GM12873 (cell line): ENCODE data around the gene CXCR6.

ENCODE experiments used
- TF ChIP-seq, protein P1 (sequence below): IDR thresholded peaks from 2 replicates; pipeline ENCODE4 v1.5.1; 2012; ENCODE audit warnings: low read depth, mild to moderate bottlenecking, moderate library complexity, low read length, control low read depth; ENCODE audit not compliant: insufficient read depth; ENCODE audit errors: missing control alignments

The CXCR6 gene

DNA sequence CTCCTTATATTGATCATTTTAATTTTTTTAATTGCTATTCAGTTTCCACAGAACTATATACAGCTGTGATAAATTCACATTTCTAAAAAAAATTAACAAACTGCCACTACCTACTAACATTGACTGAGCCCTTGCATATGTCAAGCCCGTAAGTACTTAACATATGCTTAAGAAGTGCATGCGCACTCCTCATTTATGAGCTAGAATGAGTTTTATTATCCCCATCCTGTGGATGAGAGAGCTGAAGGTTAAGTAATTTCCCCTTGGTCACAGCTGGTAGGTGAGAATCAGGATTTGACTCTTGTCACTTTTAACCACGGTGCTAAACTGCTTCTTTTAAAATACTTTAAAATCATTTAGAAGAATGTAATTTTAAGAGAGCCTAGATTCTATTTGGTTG, 25.9 kb downstream of the CXCR6 start:
- TF ChIP-seq, protein P1, sequence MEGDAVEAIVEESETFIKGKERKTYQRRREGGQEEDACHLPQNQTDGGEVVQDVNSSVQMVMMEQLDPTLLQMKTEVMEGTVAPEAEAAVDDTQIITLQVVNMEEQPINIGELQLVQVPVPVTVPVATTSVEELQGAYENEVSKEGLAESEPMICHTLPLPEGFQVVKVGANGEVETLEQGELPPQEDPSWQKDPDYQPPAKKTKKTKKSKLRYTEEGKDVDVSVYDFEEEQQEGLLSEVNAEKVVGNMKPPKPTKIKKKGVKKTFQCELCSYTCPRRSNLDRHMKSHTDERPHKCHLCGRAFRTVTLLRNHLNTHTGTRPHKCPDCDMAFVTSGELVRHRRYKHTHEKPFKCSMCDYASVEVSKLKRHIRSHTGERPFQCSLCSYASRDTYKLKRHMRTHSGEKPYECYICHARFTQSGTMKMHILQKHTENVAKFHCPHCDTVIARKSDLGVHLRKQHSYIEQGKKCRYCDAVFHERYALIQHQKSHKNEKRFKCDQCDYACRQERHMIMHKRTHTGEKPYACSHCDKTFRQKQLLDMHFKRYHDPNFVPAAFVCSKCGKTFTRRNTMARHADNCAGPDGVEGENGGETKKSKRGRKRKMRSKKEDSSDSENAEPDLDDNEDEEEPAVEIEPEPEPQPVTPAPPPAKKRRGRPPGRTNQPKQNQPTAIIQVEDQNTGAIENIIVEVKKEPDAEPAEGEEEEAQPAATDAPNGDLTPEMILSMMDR, result no peak

DNA sequence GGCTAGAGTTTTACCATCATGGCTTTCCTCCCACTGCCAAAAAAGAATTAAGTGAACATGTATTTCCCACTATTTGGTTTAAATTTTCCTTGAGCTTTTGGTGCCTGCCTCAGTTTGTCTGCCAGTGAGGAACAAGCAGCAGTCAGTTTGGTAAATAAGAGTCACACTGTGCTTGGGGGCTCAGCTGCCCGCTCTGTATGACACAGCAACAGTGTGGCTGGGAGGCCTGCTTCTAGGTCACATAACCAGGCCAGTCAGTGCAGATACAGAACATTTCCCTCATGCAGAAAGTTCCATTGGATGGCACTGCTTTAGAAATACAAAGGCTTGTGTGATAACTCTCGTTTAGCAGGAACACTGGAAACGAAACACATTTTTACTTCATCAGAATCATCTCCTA, 26.7 kb downstream of the CXCR6 start:
- TF ChIP-seq, protein P1, result no peak

DNA sequence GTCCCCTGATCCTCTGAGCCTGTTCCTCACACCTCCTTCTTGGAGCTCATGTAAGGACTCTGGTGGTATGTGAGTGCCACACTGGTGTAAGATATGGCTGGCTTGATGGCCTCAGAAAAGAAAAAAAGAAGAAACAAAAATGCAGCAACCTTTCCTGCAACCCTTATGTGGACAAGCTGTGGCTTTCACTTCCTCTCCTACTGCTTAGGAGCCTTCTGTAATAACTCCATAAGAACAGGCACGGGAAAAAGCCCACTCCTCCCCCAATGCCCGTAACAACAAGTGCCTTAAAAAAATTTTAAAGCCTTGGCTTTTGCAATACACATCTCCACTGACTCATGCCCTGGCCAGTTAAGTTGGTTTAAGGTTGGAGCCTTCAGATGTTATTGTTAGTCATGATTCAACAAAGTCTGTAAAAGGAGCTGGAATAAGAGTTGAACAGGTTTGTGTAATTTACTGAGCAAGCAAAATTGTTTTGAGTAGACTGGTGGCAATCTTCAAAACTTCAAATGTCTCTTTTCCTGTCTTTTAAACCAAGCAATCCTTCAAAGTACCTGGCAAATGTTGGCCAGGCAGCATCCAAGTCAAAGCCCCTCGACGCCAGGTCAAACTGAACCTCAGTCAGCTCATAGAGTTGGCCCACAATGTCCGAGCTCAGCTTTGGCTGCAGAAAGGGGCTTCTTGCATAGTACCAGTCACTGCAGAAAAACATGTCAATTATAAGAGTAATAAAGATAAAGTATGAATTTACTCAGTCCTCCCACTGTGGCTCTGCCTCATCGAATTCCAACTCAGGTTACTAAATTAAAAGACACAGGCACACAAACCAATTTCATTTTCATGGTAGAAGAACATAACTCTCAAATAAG, 29.5 kb downstream of the CXCR6 start:
- TF ChIP-seq, protein P1, result no peak

DNA sequence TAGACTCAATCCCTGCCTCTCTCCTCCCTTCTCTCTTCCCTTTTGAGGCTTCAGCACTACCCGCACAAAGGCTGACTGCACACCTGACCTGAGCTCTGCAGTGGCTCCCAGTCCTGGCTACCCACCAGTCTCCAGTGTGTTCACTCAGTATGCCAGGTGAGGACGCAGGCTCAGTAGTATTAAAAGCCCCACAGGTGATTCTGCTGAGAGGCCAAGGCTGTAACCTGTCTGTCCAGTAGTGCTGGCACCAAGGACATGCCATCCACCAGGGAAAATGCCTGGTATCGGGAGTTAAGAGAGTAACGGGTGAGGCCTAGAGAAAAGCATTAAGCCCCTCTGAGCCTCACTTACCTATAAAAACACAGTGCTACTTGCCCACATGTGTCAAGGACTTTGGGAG, 31.4 kb downstream of the CXCR6 start:
- TF ChIP-seq, protein P1, result no peak

DNA sequence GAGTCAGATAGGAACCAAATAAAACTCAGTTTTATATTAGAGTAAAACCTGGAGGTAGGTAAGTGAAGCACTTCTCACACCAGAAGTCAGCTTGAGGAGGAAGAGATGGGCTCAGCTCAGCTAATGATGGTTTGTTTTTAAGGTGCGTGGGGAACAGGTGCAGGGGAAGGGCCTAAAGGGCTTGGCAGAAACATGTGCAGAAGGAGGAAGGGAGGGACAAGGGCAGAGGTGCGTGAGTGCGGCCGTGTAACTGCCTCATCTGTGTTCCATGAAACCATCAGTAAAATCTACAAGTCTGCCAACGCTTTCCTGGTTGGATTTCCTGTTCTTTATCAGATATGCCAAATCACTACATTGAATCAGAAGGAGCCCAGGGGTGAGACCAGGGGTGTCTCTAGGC, 32.4 kb downstream of the CXCR6 start:
- TF ChIP-seq, protein P1, result no peak

DNA sequence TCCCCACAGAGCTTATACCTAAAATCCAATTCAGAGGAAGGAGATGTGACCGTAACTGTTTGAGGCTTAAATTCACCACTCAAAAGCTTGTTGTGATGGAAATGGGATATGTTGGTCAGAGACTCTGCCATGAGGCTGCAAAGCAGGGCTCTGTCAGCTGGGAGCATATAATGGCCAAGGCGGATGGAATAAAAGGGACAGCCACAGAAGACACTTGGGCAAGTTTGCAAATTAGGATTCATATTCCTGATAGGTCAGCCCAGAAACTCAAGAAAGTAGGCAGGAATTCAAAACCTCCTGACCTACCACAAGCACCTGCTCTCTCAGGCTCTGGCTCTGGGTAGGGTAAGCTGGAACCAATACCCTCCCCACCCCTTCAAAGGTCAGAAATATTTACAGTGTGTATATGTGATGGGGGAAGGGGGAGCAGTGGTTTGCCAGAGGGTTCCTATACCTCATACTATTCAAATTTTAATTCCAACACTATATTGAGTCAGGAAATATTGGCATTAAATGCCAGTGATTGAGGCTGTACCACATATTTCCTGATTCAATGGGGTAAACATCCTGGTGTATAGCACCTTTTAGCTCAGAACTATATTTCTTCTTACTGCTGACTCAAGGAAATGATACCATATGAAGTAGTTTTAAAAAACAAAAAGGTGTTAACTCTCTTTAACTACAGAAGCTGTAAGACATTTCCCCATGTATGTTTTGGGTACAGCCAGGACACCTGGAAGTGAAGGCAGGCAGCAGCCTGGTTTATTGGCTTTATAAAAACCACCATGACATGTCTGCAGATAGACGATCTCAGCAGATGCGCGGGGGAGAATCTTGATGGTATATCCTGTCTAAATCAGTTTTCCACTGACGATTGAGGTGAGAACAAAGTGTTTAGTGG, 33.2 kb downstream of the CXCR6 start:
- TF ChIP-seq, protein P1, result no peak
